Measurements from ENCODE around the gene ZNF234. TPM values are rescaled to one million over a fixed set of nuclear protein-coding genes. Genes with fewer than 3 reads are reported as not detected.
"Not testable (repeated sequence)": the region's sequence is repeated elsewhere in the genome, so short reads cannot be mapped to it uniquely, and the experiment has no call there.

The ZNF234 gene
- total RNA-seq, 1 experiment from 2014 or later = 7.4 TPM

GRCh38 chr19:44164673-44165512, 23.5 kb downstream of the ZNF234 start, which contains the start of gene ZNF226:
TSS of gene ZNF226 (plus strand) at chr19:44165100. CDS start at chr19:44170081, 4,981 bp downstream.
- DNase-seq (ENCODE audit: low read depth, low spot score) = peak; percentile 98
- in situ Hi-C loops (cut with HindIII; ENCODE audit: low pct_unique_long_range_greater_than_20kb, low sequenced_read_pairs) = no loop called here

- in situ Hi-C loops (cut with HindIII; ENCODE audit: low pct_unique_long_range_greater_than_20kb, low sequenced_read_pairs); DNase-seq (ENCODE audit: low read depth, low spot score): not testable (repeated sequence)
These were observed 29.3 kb downstream of the ZNF234 start for GRCh38 chr19:44170660-44171059.

GRCh38 chr19:44176590-44176989, 35.2 kb downstream of the ZNF234 start:
- in situ Hi-C loops (cut with HindIII; ENCODE audit: low pct_unique_long_range_greater_than_20kb, low sequenced_read_pairs) = no loop called here
- DNase-seq (ENCODE audit: low read depth, low spot score) = no peak

- DNase-seq (ENCODE audit: low read depth, low spot score) = no peak
- in situ Hi-C loops (cut with HindIII; ENCODE audit: low pct_unique_long_range_greater_than_20kb, low sequenced_read_pairs) = no loop called here
These were observed 39.6 kb downstream of the ZNF234 start for GRCh38 chr19:44180968-44181367.

- no peak for DNase-seq (ENCODE audit: low read depth, low spot score)
- in situ Hi-C loops (cut with HindIII; ENCODE audit: low pct_unique_long_range_greater_than_20kb, low sequenced_read_pairs) = no loop called here
These were observed 40.8 kb downstream of the ZNF234 start for GRCh38 chr19:44182145-44182544.

DNA sequence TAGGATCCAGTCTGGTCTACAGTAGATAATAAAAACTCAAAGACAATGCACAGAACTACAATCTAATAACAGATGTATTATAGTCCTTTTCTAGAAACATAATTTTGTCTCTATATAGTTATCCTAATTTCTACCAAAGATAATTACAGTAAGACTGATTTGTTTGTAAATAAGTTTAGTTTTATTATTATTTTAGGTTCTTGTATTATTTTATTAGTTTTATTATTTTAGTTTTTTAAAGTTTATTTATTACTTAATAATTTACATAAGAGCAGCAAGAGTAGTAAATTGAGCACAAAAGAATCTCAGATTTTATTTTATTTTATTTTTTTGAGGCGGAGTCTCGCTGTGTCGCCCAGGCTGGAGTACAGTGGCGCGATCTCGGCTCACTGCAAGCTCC, 48.7 kb downstream of the ZNF234 start:
- no peak for DNase-seq (ENCODE audit: low read depth, low spot score)
- in situ Hi-C loops (cut with HindIII; ENCODE audit: low pct_unique_long_range_greater_than_20kb, low sequenced_read_pairs) = no loop called here

GRCh38 chr19:44192127-44192526, 50.8 kb downstream of the ZNF234 start:
- DNase-seq (ENCODE audit: low read depth, low spot score) = no peak
- in situ Hi-C loops (cut with HindIII; ENCODE audit: low pct_unique_long_range_greater_than_20kb, low sequenced_read_pairs) = no loop called here

GRCh38 chr19:44196772-44197171, 55.4 kb downstream of the ZNF234 start:
- no peak for DNase-seq (ENCODE audit: low read depth, low spot score)
- in situ Hi-C loops (cut with HindIII; ENCODE audit: low pct_unique_long_range_greater_than_20kb, low sequenced_read_pairs) = no loop called here

GRCh38 chr19:44202470-44202869, 61.1 kb downstream of the ZNF234 start:
- in situ Hi-C loops (cut with HindIII; ENCODE audit: low pct_unique_long_range_greater_than_20kb, low sequenced_read_pairs) = no loop called here
- no peak for DNase-seq (ENCODE audit: low read depth, low spot score)

GRCh38 chr19:44202974-44203373, 61.6 kb downstream of the ZNF234 start:
- in situ Hi-C loops (cut with HindIII; ENCODE audit: low pct_unique_long_range_greater_than_20kb, low sequenced_read_pairs) = no loop called here
- no peak for DNase-seq (ENCODE audit: low read depth, low spot score)

- DNase-seq (ENCODE audit: low read depth, low spot score); in situ Hi-C loops (cut with HindIII; ENCODE audit: low pct_unique_long_range_greater_than_20kb, low sequenced_read_pairs): not testable (repeated sequence)
These were observed 62.5 kb downstream of the ZNF234 start for GRCh38 chr19:44203877-44204276.

DNA sequence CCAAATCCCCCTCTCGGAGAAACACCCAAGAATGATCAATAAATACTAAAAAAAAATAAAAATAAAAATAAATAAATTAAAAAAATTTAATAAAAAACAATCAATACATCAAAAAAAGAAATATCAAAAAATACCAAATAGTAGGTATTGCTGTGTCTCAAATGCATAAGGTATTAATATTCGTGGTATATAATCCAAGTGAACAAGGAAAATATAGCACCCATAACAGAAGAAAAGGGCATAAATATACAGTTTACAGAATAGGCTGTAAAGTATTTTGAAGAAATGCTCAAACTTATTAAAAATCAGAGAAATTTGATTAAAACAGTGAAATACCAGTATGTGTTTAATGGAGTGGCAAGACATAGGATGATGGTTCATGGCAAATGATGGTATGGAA, 63.4 kb downstream of the ZNF234 start:
- no peak for DNase-seq (ENCODE audit: low read depth, low spot score)
- in situ Hi-C loops (cut with HindIII; ENCODE audit: low pct_unique_long_range_greater_than_20kb, low sequenced_read_pairs) = no loop called here

DNA sequence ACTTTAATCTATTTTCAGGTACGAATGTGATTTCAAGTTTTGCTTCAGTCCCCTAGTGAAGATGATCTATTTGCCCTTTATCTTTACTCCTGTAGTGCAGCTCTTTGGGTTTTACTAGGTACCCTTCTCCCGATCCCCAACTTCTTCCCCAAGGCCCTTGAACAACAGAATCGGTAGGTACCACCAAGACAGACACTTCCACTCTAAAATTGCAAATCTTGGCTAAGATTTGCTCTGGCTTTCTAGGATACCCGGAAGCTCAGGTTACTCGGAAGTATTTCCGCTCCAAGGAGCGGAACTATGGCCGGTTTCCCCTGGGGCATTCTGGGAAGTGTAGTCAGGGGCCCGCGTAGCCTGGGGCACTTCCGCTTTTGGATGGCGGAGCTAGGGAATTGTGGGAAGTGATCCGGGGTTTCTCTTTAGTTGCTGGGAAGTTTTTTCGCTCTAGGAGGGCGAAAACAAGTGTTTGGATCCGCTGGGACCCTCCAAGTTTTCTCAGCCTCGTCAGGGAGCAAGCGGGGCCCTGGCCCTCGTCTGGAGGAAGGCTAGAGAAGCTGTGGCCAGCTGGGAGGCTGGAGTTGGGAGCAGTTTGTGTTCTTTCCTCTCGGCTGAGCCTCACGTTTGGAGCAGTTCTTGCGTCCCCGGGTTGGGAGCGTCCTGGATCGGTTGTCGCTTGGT, 65.9 kb downstream of the ZNF234 start:
- in situ Hi-C loops (cut with HindIII; ENCODE audit: low pct_unique_long_range_greater_than_20kb, low sequenced_read_pairs) = no loop called here
- DNase-seq (ENCODE audit: low read depth, low spot score) = peak; percentile 96

Other genes with a start within 250 kb of the ZNF234 start
- gene ZNF45, start 206.3 kb upstream of the ZNF234 start, total RNA-seq (2014; rRNA removed; shearing (Covaris generic)) = 9.5 and 12.5 TPM in 2 replicates
- 1.6 and 3.0 TPM in 2 replicates for gene ZNF221, start 190.3 kb upstream of the ZNF234 start, total RNA-seq (2014; rRNA removed; shearing (Covaris generic))
- gene ZNF155, start 157.4 kb upstream of the ZNF234 start, total RNA-seq (2014; rRNA removed; shearing (Covaris generic)) = 7.5 and 7.9 TPM in 2 replicates
- 3.3 and 6.6 TPM in 2 replicates for gene ZNF230, start 138.6 kb upstream of the ZNF234 start, total RNA-seq (2014; rRNA removed; shearing (Covaris generic))
- gene ZNF222, start 116.2 kb upstream of the ZNF234 start, total RNA-seq (2014; rRNA removed; shearing (Covaris generic)) = 5.5 and 9.0 TPM in 2 replicates
- 3.7 and 3.9 TPM in 2 replicates for gene ZNF223, start 89.5 kb upstream of the ZNF234 start, total RNA-seq (2014; rRNA removed; shearing (Covaris generic))
- gene ZNF284, start 69.4 kb upstream of the ZNF234 start, total RNA-seq (2014; rRNA removed; shearing (Covaris generic)) = 3.2 and 3.5 TPM in 2 replicates
- 17.7 and 22.4 TPM in 2 replicates for gene ZNF224, start 47.2 kb upstream of the ZNF234 start, total RNA-seq (2014; rRNA removed; shearing (Covaris generic))
- 3.4 and 4.4 TPM in 2 replicates for gene ZNF225, start 28.2 kb upstream of the ZNF234 start, total RNA-seq (2014; rRNA removed; shearing (Covaris generic))
- 9.5 and 21.2 TPM in 2 replicates for gene ZNF226, start 23.5 kb downstream of the ZNF234 start, total RNA-seq (2014; rRNA removed; shearing (Covaris generic))
- 16.2 and 16.7 TPM in 2 replicates for gene ZNF227, start 71.0 kb downstream of the ZNF234 start, total RNA-seq (2014; rRNA removed; shearing (Covaris generic))
- gene ZNF233, start 118.3 kb downstream of the ZNF234 start, total RNA-seq (2014; rRNA removed; shearing (Covaris generic)) = 0.35 and 0.61 TPM in 2 replicates
- gene ZNF235, start 163.5 kb downstream of the ZNF234 start, total RNA-seq (2014; rRNA removed; shearing (Covaris generic)) = 4.7 and 5.1 TPM in 2 replicates
- 2.9 and 3.1 TPM in 2 replicates for gene ZNF112, start 215.1 kb downstream of the ZNF234 start, total RNA-seq (2014; rRNA removed; shearing (Covaris generic))

Measured in SK-MEL-5 (cell line).